Aorta (tissue), 5 donors: ENCODE results near the gene RAB6A. TPM values are rescaled to one million over a fixed set of nuclear protein-coding genes. Genes with fewer than 3 reads are reported as not detected.
A peak's percentile ranks its signal among the peaks of the same experiment; 100 is the strongest.

Experiments
- ATAC-seq: fragments of 200-7000 bp; cut with Tn5 transposase; one replicate; pipeline ENCODE4 v1.9.1; 2022; ENCODE audit warnings: moderate library complexity; ENCODE audit not compliant: low FRiP score
- DNase-seq, 2 donors: peaks; one replicate each; pipeline ENCODE4 v3.0.0-alpha.2; 2020
- H3K27ac ChIP-seq, 2 donors: one replicate each; pipeline ENCODE4 v1.5.1; 2013; ENCODE audit warnings: low read length in 2 of 2, mild to moderate bottlenecking in 2 of 2, moderate library complexity in 2 of 2, control low read depth in 1 of 2, inconsistent platforms in 1 of 2, low read depth in 1 of 2
- H3K27me3 ChIP-seq, 2 donors: one replicate each; pipeline ENCODE4 v1.6.1; 2013; ENCODE audit warnings: control low read depth in 1 of 2, low read length in 1 of 2, mild to moderate bottlenecking in 1 of 2, moderate library complexity in 1 of 2; ENCODE audit not compliant: insufficient read depth in 2 of 2, control insufficient read depth in 1 of 2
- H3K36me3 ChIP-seq, 2 donors: one replicate each; pipeline ENCODE4 v1.6.1; 2013; ENCODE audit warnings: control low read depth in 1 of 2, low read length in 1 of 2, mild to moderate bottlenecking in 1 of 2; ENCODE audit not compliant: insufficient read depth in 2 of 2, control insufficient read depth in 1 of 2
- H3K4me1 ChIP-seq, 2 donors: one replicate each; pipeline ENCODE4 v1.6.1; 2013; ENCODE audit warnings: low read length in 2 of 2, control low read depth in 1 of 2, mild to moderate bottlenecking in 1 of 2, moderate library complexity in 1 of 2; ENCODE audit not compliant: insufficient read depth in 2 of 2, control insufficient read depth in 1 of 2
- H3K4me3 ChIP-seq, 2 donors: one replicate each; pipeline ENCODE4 v1.5.1; 2013; ENCODE audit warnings: low read length in 2 of 2, control low read depth in 1 of 2, mild to moderate bottlenecking in 1 of 2
- H3K9me3 ChIP-seq: one replicate; pipeline ENCODE4 v1.6.1; 2013; ENCODE audit warnings: mild to moderate bottlenecking, low read length; ENCODE audit not compliant: control insufficient read depth
- WGBS, 2 donors: extraction: QIAGEN DNeasy Blood & Tissue Kit; methylation state at CpG; one replicate each; pipeline ENCODE4 v1.1.7; 2013; 5-methylcytosine and 5-hydroxymethylcytosine counted together
- intact Hi-C, 2 donors: fragments of 100-400 bp; cut with DNase I; formaldehyde crosslinking; loops; one replicate each; pipeline versions ENCODE4 v1.14.2 to v1.15.0; 2022
- polyA plus RNA-seq, 2 donors: library from polyadenylated mRNA; stranded (reverse); fragments of 200-250 nt; gene quantifications; one replicate each; pipeline ENCODE4 v1.2.3, GENCODE V29; 2013
- total RNA-seq, 2 donors: library from RNA; stranded (reverse); fragmentation: NEBNext Ultra II Directional; extraction: Animal tissue kit (Norgen Biotek cat#: 25700); gene quantifications; one replicate each; pipeline ENCODE4 v1.2.1, GENCODE V29; 2021
- donor health status: healthy with polysubstance abuse.
- donor health status: Bipolar disorder and iron deficiency.
- donor health status: DM: no; HTN: no; CAD: no.
- donor health status: DM: no; HTN: no; CAD: no.
- donor health status: DM: yes; HTN: yes; CAD: no.

RAB6A gene
- total and polyA plus RNA-seq, 4 donors: 72.1 to 158 (median 146) TPM

- Histone ChIP-seq H3K27me3 (no peaks in the 10 kb centered on the region), H3K4me1 (no peaks in the 10 kb centered on the region), H3K27ac (no peak overlapping the region), H3K9me3 (no peaks in the 10 kb centered on the region), H3K36me3 (no peaks in the 10 kb centered on the region), H3K4me3 (no peak overlapping the region)
- 18 to 23% methylated on average over 25 of the region's 25 CpGs for WGBS, 2 donors
- peak; percentile 47 for ATAC-seq
- DNase-seq: no peak
- intact Hi-C loops: loop anchor here (2.0 to 10.0 kb wide), 4 partner anchors 33 to 366 kb away; no protein-coding TSS in a partner anchor
These were observed 100.3 kb downstream of the RAB6A start for GRCh38 chr11:73660497-73661034.

DNA sequence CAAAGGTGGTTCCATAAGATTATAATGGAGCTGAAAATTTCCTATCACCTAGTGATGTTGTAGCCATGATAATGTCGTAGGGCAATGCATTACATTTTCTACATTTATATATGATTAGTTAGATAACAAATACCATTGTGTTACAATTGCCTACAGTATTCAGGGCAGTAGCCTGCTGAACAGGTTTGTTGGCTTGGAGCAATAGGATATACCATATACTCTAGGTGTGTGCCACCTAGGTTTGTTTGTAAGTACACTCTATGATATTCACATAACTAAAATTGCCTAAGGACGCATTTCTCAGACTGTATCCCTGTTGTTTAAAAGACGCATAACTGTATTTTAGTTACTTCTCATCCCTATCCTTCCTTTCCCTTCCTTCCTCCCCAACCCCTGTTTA, 100.9 kb downstream of the RAB6A start:
- DNase-seq: no peak
- 94 to 96% methylated on average over 3 of the region's 3 CpGs for WGBS, 2 donors
- Histone ChIP-seq H3K27ac (no peak overlapping the region), H3K36me3 (no peaks in the 10 kb centered on the region), H3K4me1 (no peaks in the 10 kb centered on the region), H3K9me3 (no peaks in the 10 kb centered on the region), H3K4me3 (no peak overlapping the region), H3K27me3 (no peaks in the 10 kb centered on the region)
- ATAC-seq: no peak
- intact Hi-C loops: loop anchor here (2.0 to 10.0 kb wide), 4 partner anchors 33 to 365 kb away; no protein-coding TSS in a partner anchor

GRCh38 chr11:73656985-73657384, 103.9 kb downstream of the RAB6A start:
- no peaks in the 10 kb centered on the region for H3K27me3 ChIP-seq
- H3K27ac ChIP-seq: no peak overlapping the region
- intact Hi-C loops: no loop called here
- no peak for ATAC-seq
- no peaks in the 10 kb centered on the region for H3K36me3 ChIP-seq
- no peak overlapping the region for H3K4me3 ChIP-seq
- H3K9me3 ChIP-seq: no peaks in the 10 kb centered on the region
- H3K4me1 ChIP-seq: no peaks in the 10 kb centered on the region
- DNase-seq: no peak
- 63 to 76% methylated on average over 3 of the region's 3 CpGs for WGBS, 2 donors

- Histone ChIP-seq H3K9me3 (no peaks in the 10 kb centered on the region), H3K36me3 (no peaks in the 10 kb centered on the region), H3K4me1 (no peaks in the 10 kb centered on the region), H3K27ac (no peak overlapping the region), H3K27me3 (no peaks in the 10 kb centered on the region), H3K4me3 (no peak overlapping the region)
- intact Hi-C loops: no loop called here
- no peak for DNase-seq
- no peak for ATAC-seq
- WGBS, 2 donors: 93 to 94% methylated on average over 8 of the region's 8 CpGs
These were observed 105.2 kb downstream of the RAB6A start for GRCh38 chr11:73655686-73656085.

- Histone ChIP-seq H3K4me3 (no peak overlapping the region), H3K36me3 (no peaks in the 10 kb centered on the region), H3K27me3 (no peaks in the 10 kb centered on the region), H3K4me1 (no peaks in the 10 kb centered on the region), H3K27ac (no peak overlapping the region), H3K9me3 (no peaks in the 10 kb centered on the region)
- DNase-seq (no peak), ATAC-seq (no peak)
- 92% methylated on average over 7 of the region's 7 CpGs for WGBS, 2 donors
- intact Hi-C loops: no loop called here
These were observed 106.3 kb downstream of the RAB6A start for GRCh38 chr11:73654482-73655021.

GRCh38 chr11:73653996-73654395, 106.9 kb downstream of the RAB6A start:
- no peaks in the 10 kb centered on the region for H3K9me3 ChIP-seq
- no peaks in the 10 kb centered on the region for H3K36me3 ChIP-seq
- H3K4me3 ChIP-seq: no peak overlapping the region
- no peaks in the 10 kb centered on the region for H3K4me1 ChIP-seq
- intact Hi-C loops: no loop called here
- WGBS, 2 donors: 91 to 93% methylated on average over 5 of the region's 5 CpGs
- DNase-seq: no peak
- H3K27me3 ChIP-seq: no peaks in the 10 kb centered on the region
- H3K27ac ChIP-seq: no peak overlapping the region
- no peak for ATAC-seq

GRCh38 chr11:73652856-73653559, 107.9 kb downstream of the RAB6A start:
- Histone ChIP-seq H3K9me3 (no peaks in the 10 kb centered on the region), H3K36me3 (no peaks in the 10 kb centered on the region), H3K4me1 (no peaks in the 10 kb centered on the region), H3K27me3 (no peaks in the 10 kb centered on the region), H3K27ac (no peak overlapping the region), H3K4me3 (no peak overlapping the region)
- WGBS, 2 donors: 95 to 98% methylated on average over 6 of the region's 6 CpGs
- no peak for DNase-seq
- ATAC-seq: no peak
- intact Hi-C loops: no loop called here

GRCh38 chr11:73652046-73652730, 108.7 kb downstream of the RAB6A start:
- Histone ChIP-seq H3K4me1 (no peaks in the 10 kb centered on the region), H3K27me3 (no peaks in the 10 kb centered on the region), H3K9me3 (no peaks in the 10 kb centered on the region), H3K27ac (no peak overlapping the region), H3K36me3 (no peaks in the 10 kb centered on the region), H3K4me3 (no peak overlapping the region)
- no peak for ATAC-seq
- no peak for DNase-seq
- WGBS, 2 donors: 63 to 81% methylated on average over 8 of the region's 8 CpGs
- intact Hi-C loops: no loop called here
